SK-N-SH treated with all-trans-retinoic acid at 6 μM for 48 hours (cell line): Measurements from ENCODE around the gene WDR88.

ENCODE experiments used
- ATAC-seq: fragments of 200-7000 bp; cut with Tn5 transposase; 3 replicates; pipeline ENCODE4 v1.9.1; 2020; ENCODE audit warnings: mild to moderate bottlenecking, moderate library complexity
- ARNTL ChIP-seq: fragments of 450-650 bp; formaldehyde crosslinking; IDR thresholded peaks from 2 replicates; pipeline ENCODE4 v1.5.0; 2020; ENCODE audit warnings: low read depth, mild to moderate bottlenecking, moderate library complexity, borderline replicate concordance
- BACH2 ChIP-seq: fragments of 250-450 bp; sonication (Bioruptor Pico); IDR thresholded peaks from 2 replicates; pipeline ENCODE4 v1.9.0; 2021; ENCODE audit warnings: mild to moderate bottlenecking, borderline replicate concordance
- CSDC2 ChIP-seq: fragments of 250-450 bp; sonication (Bioruptor Pico); IDR thresholded peaks from 2 replicates; pipeline ENCODE4 v1.5.0; 2020; ENCODE audit warnings: mild to moderate bottlenecking, moderate library complexity
- ESRRG ChIP-seq: fragments of 250-450 bp; sonication (Bioruptor Pico); IDR thresholded peaks from 2 replicates; pipeline ENCODE4 v1.6.1; 2021; ENCODE audit warnings: mild to moderate bottlenecking
- OSR1 ChIP-seq: fragments of 250-450 bp; sonication (Bioruptor Pico); IDR thresholded peaks from 2 replicates; pipeline ENCODE4 v1.8.0; 2022; ENCODE audit warnings: moderate library complexity, mild to moderate bottlenecking, inconsistent platforms
- POU6F1 ChIP-seq: fragments of 250-450 bp; sonication (Bioruptor Pico); IDR thresholded peaks from 2 replicates; pipeline ENCODE4 v1.8.0; 2021; ENCODE audit warnings: low read depth, mild to moderate bottlenecking, moderate library complexity, borderline replicate concordance
- RARB ChIP-seq: fragments of 250-450 bp; sonication (Bioruptor Pico); IDR thresholded peaks from 2 replicates; pipeline ENCODE4 v1.8.0; 2021; ENCODE audit warnings: mild to moderate bottlenecking, moderate library complexity
- SNAI2 ChIP-seq: fragments of 250-450 bp; sonication (Bioruptor Pico); IDR thresholded peaks from 2 replicates; pipeline ENCODE4 v1.5.0; 2020; ENCODE audit warnings: mild to moderate bottlenecking, moderate library complexity
- TCF4 ChIP-seq: fragments of 250-450 bp; sonication (Bioruptor Pico); IDR thresholded peaks from 2 replicates; pipeline ENCODE4 v1.8.0; 2021; ENCODE audit warnings: mild to moderate bottlenecking, moderate library complexity, borderline replicate concordance
- ZC3H10 ChIP-seq: fragments of 250-450 bp; sonication (Bioruptor Pico); IDR thresholded peaks from 2 replicates; pipeline ENCODE4 v1.5.1; 2021; ENCODE audit warnings: mild to moderate bottlenecking, moderate library complexity
- ZFP3 ChIP-seq: fragments of 250-450 bp; sonication (Bioruptor Pico); IDR thresholded peaks from 2 replicates; pipeline ENCODE4 v1.5.0; 2020; ENCODE audit warnings: mild to moderate bottlenecking, moderate library complexity
- ZFP30 ChIP-seq: fragments of 450-650 bp; formaldehyde crosslinking; IDR thresholded peaks from 2 replicates; pipeline ENCODE4 v1.5.0; 2022; ENCODE audit warnings: mild to moderate bottlenecking, moderate library complexity
- ZNF565 ChIP-seq: fragments of 450-650 bp; formaldehyde crosslinking; conservative IDR thresholded peaks from 2 replicates; pipeline ENCODE4 v1.5.0; 2020; ENCODE audit warnings: low read depth, mild to moderate bottlenecking, moderate library complexity
- ZNF70 ChIP-seq: fragments of 450-650 bp; formaldehyde crosslinking; IDR thresholded peaks from 2 replicates; pipeline ENCODE4 v1.5.0; 2020; ENCODE audit warnings: mild to moderate bottlenecking, moderate library complexity
- ZNF8 ChIP-seq: fragments of 450-650 bp; formaldehyde crosslinking; IDR thresholded peaks from 2 replicates; pipeline ENCODE4 v1.5.0; 2020; ENCODE audit warnings: mild to moderate bottlenecking, moderate library complexity
- TF ChIP-seq, protein P1 (sequence below): fragments of 250-450 bp; sonication (Bioruptor Pico); IDR thresholded peaks from 2 replicates; pipeline ENCODE4 v1.5.1; 2020; ENCODE audit warnings: low read depth, mild to moderate bottlenecking, moderate library complexity
- TF ChIP-seq, protein P2 (sequence below): fragments of 250-450 bp; sonication (Bioruptor Pico); IDR thresholded peaks from 2 replicates; pipeline ENCODE4 v1.8.0; 2020; ENCODE audit warnings: mild to moderate bottlenecking, moderate library complexity, borderline replicate concordance

The WDR88 gene

GRCh38 chr19:33111587-33111986 lies 20.3 kb upstream of the WDR88 start:
- no peak for TF ChIP-seq POU6F1
- no peak for TF ChIP-seq ESRRG (CRISPR knock-in tag)
- TF ChIP-seq ZC3H10 (CRISPR knock-in tag) = no peak
- no peak for ATAC-seq

DNA sequence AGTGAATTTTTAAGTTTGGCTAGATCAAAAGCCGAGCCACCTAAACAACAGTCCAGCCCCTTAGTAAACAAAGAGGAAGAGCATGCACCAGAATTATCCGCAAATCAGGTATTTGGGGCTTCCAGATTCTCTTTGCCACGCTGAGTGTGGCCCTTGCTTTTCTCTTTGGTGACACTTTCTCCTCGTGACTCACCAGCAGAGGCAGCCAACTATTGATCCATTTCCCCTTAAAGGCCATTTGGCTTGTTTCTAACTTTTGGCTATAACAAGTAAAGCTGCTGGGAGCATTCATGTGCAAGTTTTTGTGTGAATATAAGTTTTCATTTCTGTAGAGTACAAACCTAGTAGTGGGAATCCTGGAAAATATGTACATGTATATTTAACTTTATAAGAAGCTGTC lies 17.6 kb upstream of the WDR88 start:
- TF ChIP-seq ZFP3 (CRISPR knock-in tag) (no peak), ZNF8 (CRISPR knock-in tag) (no peak), ZNF70 (CRISPR knock-in tag) (no peak), ESRRG (CRISPR knock-in tag) (no peak), BACH2 (CRISPR knock-in tag) (no peak), TCF4 (CRISPR knock-in tag) (no peak)
- TF ChIP-seq, protein P1, sequence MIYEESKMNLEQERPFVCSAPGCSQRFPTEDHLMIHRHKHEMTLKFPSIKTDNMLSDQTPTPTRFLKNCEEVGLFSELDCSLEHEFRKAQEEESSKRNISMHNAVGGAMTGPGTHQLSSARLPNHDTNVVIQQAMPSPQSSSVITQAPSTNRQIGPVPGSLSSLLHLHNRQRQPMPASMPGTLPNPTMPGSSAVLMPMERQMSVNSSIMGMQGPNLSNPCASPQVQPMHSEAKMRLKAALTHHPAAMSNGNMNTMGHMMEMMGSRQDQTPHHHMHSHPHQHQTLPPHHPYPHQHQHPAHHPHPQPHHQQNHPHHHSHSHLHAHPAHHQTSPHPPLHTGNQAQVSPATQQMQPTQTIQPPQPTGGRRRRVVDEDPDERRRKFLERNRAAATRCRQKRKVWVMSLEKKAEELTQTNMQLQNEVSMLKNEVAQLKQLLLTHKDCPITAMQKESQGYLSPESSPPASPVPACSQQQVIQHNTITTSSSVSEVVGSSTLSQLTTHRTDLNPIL (CRISPR knock-in tag) = no peak
- TF ChIP-seq, protein P2, sequence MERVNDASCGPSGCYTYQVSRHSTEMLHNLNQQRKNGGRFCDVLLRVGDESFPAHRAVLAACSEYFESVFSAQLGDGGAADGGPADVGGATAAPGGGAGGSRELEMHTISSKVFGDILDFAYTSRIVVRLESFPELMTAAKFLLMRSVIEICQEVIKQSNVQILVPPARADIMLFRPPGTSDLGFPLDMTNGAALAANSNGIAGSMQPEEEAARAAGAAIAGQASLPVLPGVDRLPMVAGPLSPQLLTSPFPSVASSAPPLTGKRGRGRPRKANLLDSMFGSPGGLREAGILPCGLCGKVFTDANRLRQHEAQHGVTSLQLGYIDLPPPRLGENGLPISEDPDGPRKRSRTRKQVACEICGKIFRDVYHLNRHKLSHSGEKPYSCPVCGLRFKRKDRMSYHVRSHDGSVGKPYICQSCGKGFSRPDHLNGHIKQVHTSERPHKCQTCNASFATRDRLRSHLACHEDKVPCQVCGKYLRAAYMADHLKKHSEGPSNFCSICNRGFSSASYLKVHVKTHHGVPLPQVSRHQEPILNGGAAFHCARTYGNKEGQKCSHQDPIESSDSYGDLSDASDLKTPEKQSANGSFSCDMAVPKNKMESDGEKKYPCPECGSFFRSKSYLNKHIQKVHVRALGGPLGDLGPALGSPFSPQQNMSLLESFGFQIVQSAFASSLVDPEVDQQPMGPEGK (CRISPR knock-in tag) = no peak
- ATAC-seq = no peak

DNA sequence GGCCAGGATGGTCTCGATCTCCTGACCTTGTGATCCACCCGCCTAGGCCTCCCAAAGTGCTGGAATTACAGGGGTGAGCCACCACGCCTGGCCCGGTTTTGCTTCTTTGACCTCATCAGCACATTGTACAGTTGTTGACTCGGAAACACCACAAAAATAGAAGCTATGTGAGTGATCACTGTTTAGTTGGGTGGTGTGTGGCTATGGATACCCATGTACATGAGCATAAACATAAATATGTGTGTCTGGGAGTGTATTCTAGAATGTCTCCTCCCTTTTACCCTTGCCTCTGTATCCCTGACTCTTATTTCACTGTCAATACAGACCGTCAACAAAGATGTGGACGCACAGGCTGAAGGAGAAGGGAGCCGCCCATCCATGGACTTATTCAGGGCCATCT lies 14.4 kb upstream of the WDR88 start:
- ATAC-seq = no peak
- TF ChIP-seq, protein P2 (CRISPR knock-in tag) = no peak
- no peak for TF ChIP-seq ZFP30 (CRISPR knock-in tag)
- no peak for TF ChIP-seq POU6F1
- no peak for TF ChIP-seq BACH2 (CRISPR knock-in tag)
- TF ChIP-seq RARB = no peak
- no peak for TF ChIP-seq TCF4 (CRISPR knock-in tag)
- TF ChIP-seq ARNTL (CRISPR knock-in tag) = no peak
- TF ChIP-seq ZNF565 (CRISPR knock-in tag) = no peak
- TF ChIP-seq CSDC2 (CRISPR knock-in tag) = no peak
- no peak for TF ChIP-seq OSR1
- TF ChIP-seq, protein P1 (CRISPR knock-in tag) = no peak
- TF ChIP-seq ZNF70 (CRISPR knock-in tag) = no peak
- TF ChIP-seq SNAI2 (CRISPR knock-in tag) = no peak

DNA sequence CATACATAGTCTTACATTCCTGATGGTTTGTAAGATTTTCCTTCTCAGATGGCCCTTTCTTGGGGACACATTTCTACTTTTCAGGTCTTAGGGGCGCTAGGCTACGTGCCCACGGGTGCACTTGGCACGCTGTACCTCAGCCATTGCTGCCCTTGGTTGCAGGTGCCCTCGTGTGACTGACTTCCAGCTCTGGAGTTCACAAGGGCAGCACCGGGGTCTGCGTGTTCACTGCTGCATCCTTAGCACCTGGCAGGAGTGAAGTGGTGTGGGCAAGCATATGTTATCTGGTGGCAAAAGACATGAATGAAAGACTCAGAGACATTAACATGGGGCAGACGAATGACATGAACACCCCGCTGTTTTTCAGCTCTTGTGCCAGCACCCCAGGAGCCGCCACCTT lies 13.3 kb upstream of the WDR88 start:
- no peak for TF ChIP-seq ZFP3 (CRISPR knock-in tag)
- TF ChIP-seq, all 23 proteins: peak for 0
- no peak; the same call in 2 of the 3 replicates for ATAC-seq
